ENCODE data around the gene MAGEA12.
"Not testable (repeated sequence)": the region's sequence is repeated elsewhere in the genome, so short reads cannot be mapped to it uniquely, and the experiment has no call there.

MAGEA12 gene

DNA sequence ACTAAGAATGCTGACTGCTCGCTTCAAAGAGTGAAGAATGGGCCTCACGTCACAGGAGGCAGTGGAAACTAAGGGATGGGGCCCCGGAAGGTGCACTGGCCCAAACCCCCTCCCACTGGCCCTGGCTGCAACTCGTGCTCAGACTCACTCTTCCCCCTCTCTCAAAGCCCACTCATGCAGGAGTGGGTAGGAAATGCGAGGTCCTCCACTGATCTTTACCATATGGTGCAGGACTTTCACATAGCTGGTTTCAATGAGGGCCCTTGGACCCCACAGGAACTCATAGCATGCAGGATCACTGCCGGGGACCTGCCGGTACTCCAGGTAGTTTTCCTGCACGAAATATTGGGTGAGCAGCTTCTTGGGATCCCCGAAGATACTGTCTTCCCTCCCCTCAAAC, 33.0 kb downstream of the MAGEA12 start:
- DNase-seq (ENCODE audit: low read depth in 2 of 2) = not testable (repeated sequence)

DNA sequence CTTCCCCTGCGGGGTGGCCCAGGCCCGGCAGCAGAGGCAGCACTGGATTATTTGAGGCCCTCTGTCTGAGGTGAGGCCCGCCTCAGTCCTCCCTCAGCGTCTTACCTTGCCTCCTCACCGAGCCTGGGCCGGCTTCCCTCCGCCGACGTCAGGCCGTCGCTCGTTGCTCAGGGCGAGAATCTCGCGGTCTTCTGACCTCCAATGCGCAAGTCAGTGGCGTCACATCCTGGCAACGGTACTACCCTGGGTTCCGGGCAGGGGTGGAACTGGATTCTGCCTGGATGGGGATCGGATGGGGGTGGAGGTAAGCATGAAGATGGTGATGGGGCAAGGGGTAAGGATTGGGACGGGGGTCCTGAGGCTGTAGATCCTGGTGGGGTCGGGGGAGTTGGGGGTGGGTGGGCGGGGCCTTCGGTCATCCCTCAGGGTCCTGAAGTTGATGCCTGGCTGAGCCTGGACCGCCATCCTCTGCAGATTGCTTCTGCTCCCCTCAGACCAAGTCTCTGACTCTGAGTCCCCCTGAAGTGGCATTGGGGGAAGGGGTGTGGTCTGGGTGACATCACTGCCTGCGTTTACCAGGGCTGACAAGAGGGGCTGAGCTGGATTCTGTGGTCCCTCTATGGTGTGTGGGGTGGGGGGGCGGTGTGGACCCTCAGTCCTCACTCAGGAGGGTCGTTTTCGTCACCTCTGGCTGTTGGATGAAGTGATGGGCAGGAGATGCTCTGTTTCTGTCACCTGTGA, 36.2 kb downstream of the MAGEA12 start, which contains the start of gene MAGEA6:
Gene MAGEA6 (minus strand): TSS at position 141 of the 741 bp plus-strand sequence. CDS start 2,039 bp downstream, outside the sequence.
- not testable (repeated sequence) for DNase-seq (ENCODE audit: low read depth in 2 of 2)

DNA sequence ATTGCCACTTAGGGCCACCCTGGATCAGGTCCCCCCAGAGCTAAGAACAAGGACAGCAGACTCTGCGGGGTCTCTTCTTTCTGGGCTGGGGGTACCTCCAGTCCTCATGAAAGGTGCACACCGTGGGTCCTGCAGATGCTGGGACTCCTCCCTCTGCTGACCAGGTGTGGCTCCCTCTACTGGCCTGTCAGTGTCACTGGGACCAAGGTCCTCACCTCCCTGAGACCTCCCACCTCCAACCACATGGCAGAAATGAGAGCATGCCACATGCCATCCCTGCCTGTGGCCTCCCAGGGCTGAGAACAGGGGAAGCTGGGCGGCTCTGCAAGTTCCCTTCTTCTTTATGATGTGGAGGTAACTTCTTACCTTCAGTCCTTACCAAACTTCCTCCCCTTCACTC, 53.5 kb downstream of the MAGEA12 start:
- DNase-seq (ENCODE audit: low read depth in 2 of 2) = not testable (repeated sequence)
